ENCODE results near the gene XAGE3. TPM values are rescaled to one million over a fixed set of nuclear protein-coding genes. Genes with fewer than 3 reads are reported as not detected.
A peak's percentile ranks its signal among the peaks of the same experiment; 100 is the strongest.
"Not testable (repeated sequence)": the region's sequence is repeated elsewhere in the genome, so short reads cannot be mapped to it uniquely, and the experiment has no call there.

Gene XAGE3
- total and polyA plus RNA-seq, 4 donors, result 0.14 TPM; not detected in 3

DNA sequence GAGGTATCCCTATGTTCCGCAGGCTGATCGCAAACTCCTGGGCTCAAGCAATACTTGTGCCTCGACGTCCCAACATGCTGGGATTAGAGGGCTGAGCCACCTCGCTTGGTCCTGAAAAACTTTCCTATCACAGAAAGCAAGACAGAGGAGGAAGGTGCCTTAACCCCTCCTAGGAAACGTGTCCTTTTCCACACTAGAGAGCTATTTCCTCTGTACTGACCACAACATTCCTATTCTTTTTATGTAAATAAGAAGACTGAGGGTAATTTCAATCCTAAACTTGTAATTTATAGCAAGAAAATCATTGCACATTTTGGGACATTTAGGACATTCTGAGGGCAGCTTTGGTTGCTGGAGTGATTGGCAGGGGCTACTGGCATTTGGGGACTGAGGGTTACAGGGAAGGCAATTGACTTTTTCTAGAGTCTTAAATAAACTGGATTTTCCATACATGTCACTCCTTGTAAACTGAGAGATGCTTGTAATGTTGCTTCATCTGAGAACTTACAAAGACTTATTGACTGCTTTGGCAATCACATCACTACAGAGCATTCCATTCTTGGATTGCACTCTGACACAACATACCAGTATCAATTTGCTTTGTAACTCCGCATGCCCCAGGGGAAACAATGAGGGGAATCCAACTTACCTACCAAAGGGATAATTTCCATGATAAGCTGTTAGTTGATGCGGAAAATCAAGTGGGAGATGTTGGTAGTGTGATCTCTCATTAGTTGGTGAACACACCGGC, 15.6 kb downstream of the XAGE3 start:
- no peak overlapping the region for H3K9ac ChIP-seq (ENCODE audit: insufficient read depth in 1 of 2, low read length in 2 of 2)
- no peak overlapping the region for H3K27ac ChIP-seq (ENCODE audit: low read depth in 1 of 2, low read length in 1 of 2)
- no peak for ATAC-seq (ENCODE audit: insufficient read depth, low FRiP score)
- 78 to 85% methylated on average over 9 of the region's 9 CpGs for WGBS, 2 donors
- H3K4me3 ChIP-seq, result no peak overlapping the region
- H3K4me1 ChIP-seq (ENCODE audit: control insufficient read depth in 5 of 5, insufficient read depth in 5 of 5, low read length in 5 of 5), result no peaks in the 10 kb centered on the region
- H3K36me3 ChIP-seq (ENCODE audit: control insufficient read depth in 4 of 4, insufficient read depth in 4 of 4, low read length in 4 of 4), result no peaks in the 10 kb centered on the region
- H3K27me3 ChIP-seq (ENCODE audit: control insufficient read depth in 3 of 3, insufficient read depth in 3 of 3, low read length in 2 of 3), result peaks cover 0 to 24% (median 15%) of the 10 kb centered on the region in 3 donors
- peaks cover 0 to 9% (median 0%) of the 10 kb centered on the region in 4 donors for H3K9me3 ChIP-seq (ENCODE audit: control insufficient read depth in 4 of 4, insufficient read depth in 3 of 4, low read length in 3 of 4)
- TF ChIP-seq, protein P1, sequence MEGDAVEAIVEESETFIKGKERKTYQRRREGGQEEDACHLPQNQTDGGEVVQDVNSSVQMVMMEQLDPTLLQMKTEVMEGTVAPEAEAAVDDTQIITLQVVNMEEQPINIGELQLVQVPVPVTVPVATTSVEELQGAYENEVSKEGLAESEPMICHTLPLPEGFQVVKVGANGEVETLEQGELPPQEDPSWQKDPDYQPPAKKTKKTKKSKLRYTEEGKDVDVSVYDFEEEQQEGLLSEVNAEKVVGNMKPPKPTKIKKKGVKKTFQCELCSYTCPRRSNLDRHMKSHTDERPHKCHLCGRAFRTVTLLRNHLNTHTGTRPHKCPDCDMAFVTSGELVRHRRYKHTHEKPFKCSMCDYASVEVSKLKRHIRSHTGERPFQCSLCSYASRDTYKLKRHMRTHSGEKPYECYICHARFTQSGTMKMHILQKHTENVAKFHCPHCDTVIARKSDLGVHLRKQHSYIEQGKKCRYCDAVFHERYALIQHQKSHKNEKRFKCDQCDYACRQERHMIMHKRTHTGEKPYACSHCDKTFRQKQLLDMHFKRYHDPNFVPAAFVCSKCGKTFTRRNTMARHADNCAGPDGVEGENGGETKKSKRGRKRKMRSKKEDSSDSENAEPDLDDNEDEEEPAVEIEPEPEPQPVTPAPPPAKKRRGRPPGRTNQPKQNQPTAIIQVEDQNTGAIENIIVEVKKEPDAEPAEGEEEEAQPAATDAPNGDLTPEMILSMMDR (IDR thresholded peaks at IDR 0.05; ENCODE audit: control extremely low read depth, extremely low read depth), result no peak
- DNase-seq, result peak in 1 of 3 donors; percentile 6

DNA sequence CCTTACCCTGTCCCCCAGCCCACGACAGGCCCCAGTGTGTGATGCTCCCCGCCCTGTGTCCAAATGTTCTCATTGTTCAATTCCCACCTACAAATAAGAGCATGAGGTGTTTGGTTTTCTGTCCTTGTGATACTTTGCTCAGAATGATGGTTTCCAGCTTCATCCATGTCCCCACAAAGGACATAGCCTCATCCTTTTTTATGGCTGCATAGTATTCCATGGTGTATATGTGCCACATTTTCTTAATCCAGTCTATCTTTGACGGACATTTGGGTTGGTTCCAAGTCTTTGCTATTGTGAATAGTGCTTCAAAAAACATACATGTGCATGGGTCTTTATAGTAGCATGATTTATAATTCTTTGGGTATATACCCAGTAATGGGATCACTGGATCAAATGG, 24.3 kb downstream of the XAGE3 start:
- 80 to 89% methylated on average over 3 of the region's 3 CpGs for WGBS, 2 donors
- not testable (repeated sequence) for H3K36me3 ChIP-seq (ENCODE audit: control insufficient read depth in 4 of 4, insufficient read depth in 4 of 4, low read length in 4 of 4); H3K9ac ChIP-seq (ENCODE audit: insufficient read depth in 1 of 2, low read length in 2 of 2); DNase-seq; H3K4me1 ChIP-seq (ENCODE audit: control insufficient read depth in 5 of 5, insufficient read depth in 5 of 5, low read length in 5 of 5); H3K27ac ChIP-seq (ENCODE audit: low read depth in 1 of 2, low read length in 1 of 2); H3K27me3 ChIP-seq (ENCODE audit: control insufficient read depth in 3 of 3, insufficient read depth in 3 of 3, low read length in 2 of 3); H3K4me3 ChIP-seq; ATAC-seq (ENCODE audit: insufficient read depth, low FRiP score); H3K9me3 ChIP-seq (ENCODE audit: control insufficient read depth in 4 of 4, insufficient read depth in 3 of 4, low read length in 3 of 4)

DNA sequence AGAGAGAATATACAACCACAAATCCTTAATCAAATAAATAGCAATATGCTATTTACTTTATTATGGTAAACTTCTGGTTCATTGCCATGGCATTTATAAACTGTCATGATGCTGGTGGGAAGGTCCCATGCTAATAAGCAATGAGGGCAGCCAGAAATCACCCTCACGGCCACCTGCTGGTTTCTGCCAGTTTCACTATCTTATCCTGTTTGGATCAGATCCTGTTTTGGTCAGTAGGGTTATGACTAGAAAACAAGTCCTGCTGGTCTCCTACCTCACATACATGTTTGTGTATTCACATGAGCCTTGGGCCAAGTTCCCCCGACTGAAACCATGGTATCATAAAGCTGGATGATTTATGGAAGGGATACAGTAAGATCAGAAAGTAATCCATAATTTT, 28.7 kb downstream of the XAGE3 start:
- TF ChIP-seq, protein P1 (IDR thresholded peaks at IDR 0.05; ENCODE audit: control extremely low read depth, extremely low read depth), result no peak
- WGBS, 2 donors, result 58 to 84% methylated on average over 2 of the region's 2 CpGs
- Histone ChIP-seq H3K27ac (ENCODE audit: low read depth in 1 of 2, low read length in 1 of 2) (no peak overlapping the region), H3K27me3 (ENCODE audit: control insufficient read depth in 3 of 3, insufficient read depth in 3 of 3, low read length in 2 of 3) (no peaks in the 10 kb centered on the region), H3K9ac (ENCODE audit: insufficient read depth in 1 of 2, low read length in 2 of 2) (no peak overlapping the region), H3K4me1 (ENCODE audit: control insufficient read depth in 5 of 5, insufficient read depth in 5 of 5, low read length in 5 of 5) (no peaks in the 10 kb centered on the region), H3K4me3 (no peak overlapping the region), H3K9me3 (ENCODE audit: control insufficient read depth in 4 of 4, insufficient read depth in 3 of 4, low read length in 3 of 4) (no peaks in the 10 kb centered on the region), H3K36me3 (ENCODE audit: control insufficient read depth in 4 of 4, insufficient read depth in 4 of 4, low read length in 4 of 4) (no peaks in the 10 kb centered on the region)
- ATAC-seq (ENCODE audit: insufficient read depth, low FRiP score) (no peak), DNase-seq (no peak)

DNA sequence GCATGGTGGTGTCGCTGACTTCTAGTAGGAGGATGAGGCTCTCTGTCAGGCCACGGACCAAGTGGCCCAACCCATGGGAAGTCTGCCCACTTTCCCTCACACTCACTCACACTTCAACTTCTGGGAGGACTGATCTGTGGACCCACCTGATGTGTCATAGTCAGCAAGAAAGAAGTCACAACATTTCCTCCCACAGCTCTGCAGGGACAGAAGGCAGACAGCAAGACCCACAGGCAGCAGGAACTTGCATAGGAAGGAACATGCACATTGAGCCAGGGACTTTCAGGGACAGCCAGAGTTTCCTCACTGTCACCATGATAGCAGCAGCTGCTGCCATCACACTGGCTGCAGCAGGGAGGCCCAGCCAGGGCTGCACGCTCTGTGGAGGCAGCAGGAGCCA, 37.3 kb downstream of the XAGE3 start:
- WGBS, 2 donors, result 52 to 60% methylated on average over 3 of the region's 3 CpGs
- ATAC-seq (ENCODE audit: insufficient read depth, low FRiP score) (no peak), DNase-seq (no peak)

More for the DNA sequence above, 37.3 kb downstream of the XAGE3 start:
- no peak overlapping the region for H3K27ac ChIP-seq (ENCODE audit: low read depth in 1 of 2, low read length in 1 of 2)
- no peaks in the 10 kb centered on the region for H3K27me3 ChIP-seq (ENCODE audit: control insufficient read depth in 3 of 3, insufficient read depth in 3 of 3, low read length in 2 of 3)
- no peak overlapping the region for H3K4me3 ChIP-seq
- peaks cover 0 to 6% (median 0%) of the 10 kb centered on the region in 4 donors for H3K9me3 ChIP-seq (ENCODE audit: control insufficient read depth in 4 of 4, insufficient read depth in 3 of 4, low read length in 3 of 4)
- H3K4me1 ChIP-seq (ENCODE audit: control insufficient read depth in 5 of 5, insufficient read depth in 5 of 5, low read length in 5 of 5), result no peaks in the 10 kb centered on the region
- no peak overlapping the region for H3K9ac ChIP-seq (ENCODE audit: insufficient read depth in 1 of 2, low read length in 2 of 2)
- TF ChIP-seq, protein P1 (IDR thresholded peaks at IDR 0.05; ENCODE audit: control extremely low read depth, extremely low read depth), result no peak
- H3K36me3 ChIP-seq (ENCODE audit: control insufficient read depth in 4 of 4, insufficient read depth in 4 of 4, low read length in 4 of 4), result no peaks in the 10 kb centered on the region

Data from lung (tissue), 12 donors.